GM03348 (cell line): ENCODE results near the gene HEXD.
"Not testable (repeated sequence)": the region's sequence is repeated elsewhere in the genome, so short reads cannot be mapped to it uniquely, and the experiment has no call there.

Experiments
- DNase-seq: peaks from one replicate; pipeline ENCODE4 v3.0.0; 2012; ENCODE audit warnings: low spot score

The HEXD gene

GRCh38 chr17:82458179-82458884 is 40.2 kb downstream of the HEXD start, which contains the start of gene NARF:
NARF (plus strand) TSS chr17:82458741; CDS start chr17:82458804, 63 bp downstream.
- DNase-seq = peak; percentile 100

- peak; percentile 51 for DNase-seq
Observed at GRCh38 chr17:82458885-82459424, 40.8 kb downstream of the HEXD start.

GRCh38 chr17:82459936-82460335 is 41.8 kb downstream of the HEXD start:
- not testable (repeated sequence) for DNase-seq

DNA sequence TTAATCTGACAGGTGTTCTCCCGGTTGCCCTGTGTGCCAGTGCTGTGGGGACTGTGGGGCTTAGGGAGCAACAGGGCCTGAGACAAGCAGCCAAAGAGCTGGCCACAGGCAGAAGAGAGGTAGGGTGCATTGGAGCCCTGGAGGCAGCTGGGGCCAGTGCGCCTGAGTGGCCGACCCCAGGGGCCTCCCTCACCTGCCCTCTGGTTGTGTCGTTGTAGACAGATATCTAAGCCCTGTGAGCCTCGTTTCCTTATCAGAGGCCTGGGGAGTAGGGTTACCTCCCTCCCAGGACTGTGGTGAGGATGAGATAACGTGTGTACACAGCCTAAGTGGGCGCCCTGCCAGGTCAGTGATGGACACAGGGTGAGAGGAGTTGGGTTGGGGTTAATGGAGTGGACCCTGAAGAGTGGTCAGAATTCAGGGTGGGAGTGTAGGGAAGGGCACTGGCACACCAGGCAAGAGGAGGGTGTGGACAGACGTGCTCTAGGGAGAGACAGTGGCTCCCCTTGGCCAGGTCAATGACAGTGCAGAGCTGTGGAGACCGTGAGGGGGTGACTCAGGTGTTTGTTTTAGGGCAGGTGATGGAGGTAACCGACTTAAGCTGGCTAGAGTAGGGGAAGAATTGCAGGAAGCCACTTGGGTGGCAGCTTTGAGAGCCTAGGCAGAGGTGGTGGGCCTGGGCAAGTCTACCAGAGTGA is 43.8 kb downstream of the HEXD start:
- DNase-seq = no peak

GRCh38 chr17:82463391-82463790 is 45.2 kb downstream of the HEXD start:
- DNase-seq = no peak

- DNase-seq = no peak
Observed at GRCh38 chr17:82463925-82464566, 45.9 kb downstream of the HEXD start.

- DNase-seq = no peak
Observed at GRCh38 chr17:82464567-82464929, 46.4 kb downstream of the HEXD start.

GRCh38 chr17:82465023-82465603 is 47.0 kb downstream of the HEXD start:
- DNase-seq = no peak

- no peak for DNase-seq
Observed at GRCh38 chr17:82468692-82469091, 50.5 kb downstream of the HEXD start.

DNA sequence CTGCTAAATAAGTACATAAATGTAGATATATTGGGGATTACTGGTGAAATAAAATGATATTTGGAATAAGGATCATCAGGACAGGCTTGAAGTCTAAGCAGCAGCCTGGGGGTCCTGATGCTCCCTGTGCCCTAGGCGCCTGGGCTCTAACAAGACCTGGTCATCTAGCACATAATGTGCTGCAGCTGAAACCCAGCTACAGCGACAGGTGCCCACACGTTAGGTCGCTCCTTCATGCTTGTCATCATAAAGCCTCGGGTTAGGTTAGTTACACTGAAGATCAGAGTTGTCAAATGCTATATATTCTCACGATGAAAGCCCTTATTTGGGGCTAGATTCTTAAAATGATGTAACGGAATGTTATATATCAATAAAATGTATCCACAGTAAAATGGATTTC is 51.9 kb downstream of the HEXD start:
- DNase-seq = no peak

- no peak for DNase-seq
Observed at GRCh38 chr17:82474223-82475010, 56.3 kb downstream of the HEXD start.

DNA sequence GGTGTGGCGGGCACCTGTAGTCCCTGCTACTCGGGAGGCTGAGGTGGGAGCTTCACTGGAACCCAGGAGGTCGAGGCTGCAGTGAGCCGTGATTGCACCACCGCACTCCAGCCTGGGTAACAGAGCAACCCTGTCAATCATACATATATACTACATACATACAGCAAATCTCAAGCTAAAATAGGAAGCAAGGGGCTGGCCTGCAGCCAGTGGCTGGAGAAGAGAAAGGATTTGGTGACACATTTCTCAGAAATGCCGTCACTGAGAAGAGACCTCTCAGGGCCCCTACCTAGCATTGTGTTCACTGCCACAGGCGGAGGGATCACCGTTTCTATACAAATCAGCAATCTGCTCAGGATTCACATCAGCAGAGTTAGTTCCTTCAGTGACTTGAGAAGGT is 57.3 kb downstream of the HEXD start:
- no peak for DNase-seq

DNA sequence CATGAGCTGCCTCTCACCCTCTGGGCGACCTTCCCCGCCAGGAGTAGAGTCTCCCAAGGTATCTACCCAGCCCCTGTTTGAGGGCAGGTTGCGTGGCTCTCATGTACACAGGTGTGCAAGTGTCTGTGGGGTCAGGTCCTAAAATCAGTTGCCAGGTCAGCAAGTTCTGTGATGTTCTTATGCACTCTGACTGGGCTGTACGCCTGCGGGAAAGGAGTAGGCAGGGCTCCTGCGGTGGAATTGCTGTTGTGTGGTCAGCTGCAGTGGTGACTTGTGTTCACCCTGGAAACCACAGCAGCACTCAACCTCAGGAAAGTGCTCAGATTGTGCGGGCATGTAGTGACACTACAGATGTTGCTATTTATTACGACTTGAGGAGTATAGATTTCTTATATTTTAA is 59.8 kb downstream of the HEXD start:
- no peak for DNase-seq

- no peak for DNase-seq
Observed at GRCh38 chr17:82479602-82480001, 61.5 kb downstream of the HEXD start.

DNA sequence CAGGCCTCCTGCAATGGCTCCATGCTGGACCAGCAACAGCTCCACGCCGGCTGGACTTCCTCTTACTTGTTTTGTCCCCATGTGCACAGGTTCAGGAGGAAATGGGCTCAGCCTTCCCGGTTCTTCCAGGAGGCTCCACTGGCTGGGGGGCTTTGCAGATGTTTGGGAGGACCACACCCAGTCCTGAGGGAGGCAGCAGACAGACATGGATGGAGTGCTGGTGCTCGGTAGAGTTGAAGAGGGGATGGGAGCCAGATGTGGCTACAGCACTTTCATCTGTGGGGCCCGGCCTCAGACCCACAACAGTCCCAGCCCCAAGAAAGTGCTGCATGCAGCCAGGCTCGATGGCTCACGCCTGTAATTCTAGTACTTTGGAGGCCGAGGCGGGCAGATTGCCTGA is 62.2 kb downstream of the HEXD start:
- DNase-seq = no peak

DNA sequence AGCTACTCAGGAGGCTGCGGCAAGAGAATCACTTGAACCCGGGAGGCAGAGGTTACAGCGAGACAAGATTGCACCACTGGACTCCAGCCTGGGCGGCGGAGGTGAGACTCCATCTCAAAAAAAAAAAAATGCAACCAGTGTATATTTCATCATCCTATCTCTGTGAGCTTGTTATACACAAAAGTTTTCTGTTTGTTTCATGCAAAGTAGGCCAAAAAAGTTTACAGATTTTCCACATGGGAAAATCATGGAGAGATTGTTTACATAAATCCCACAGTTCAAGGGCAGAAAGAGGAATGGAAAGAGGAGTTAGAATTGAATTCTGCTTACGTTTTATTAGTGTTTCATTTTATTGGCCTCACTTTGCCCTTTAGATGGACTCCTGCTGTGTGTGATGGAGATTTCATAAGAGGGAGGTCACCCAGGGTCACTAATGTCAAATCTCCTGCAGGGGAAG is 65.1 kb downstream of the HEXD start:
- DNase-seq = no peak

GRCh38 chr17:82483836-82484235 is 65.7 kb downstream of the HEXD start:
- DNase-seq = no peak

GRCh38 chr17:82486231-82487094 is 68.3 kb downstream of the HEXD start:
- no peak for DNase-seq

DNA sequence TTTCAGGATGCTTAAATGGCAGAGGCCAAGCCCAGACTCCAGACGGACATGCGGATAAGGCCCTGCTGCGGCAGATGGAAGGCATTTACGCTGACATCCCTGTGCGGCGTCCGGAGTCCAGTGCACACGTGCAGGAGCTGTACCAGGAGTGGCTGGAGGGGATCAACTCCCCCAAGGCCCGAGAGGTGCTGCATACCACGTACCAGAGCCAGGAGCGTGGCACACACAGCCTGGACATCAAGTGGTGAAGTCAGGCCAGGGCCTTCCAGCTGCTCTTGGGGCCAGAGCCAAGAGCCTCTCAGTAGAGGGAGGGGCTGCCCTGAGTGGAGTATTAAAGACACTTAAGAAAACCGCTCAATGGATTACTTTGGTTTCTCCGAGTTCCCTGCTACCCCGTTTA is 69.8 kb downstream of the HEXD start:
- no peak for DNase-seq

DNA sequence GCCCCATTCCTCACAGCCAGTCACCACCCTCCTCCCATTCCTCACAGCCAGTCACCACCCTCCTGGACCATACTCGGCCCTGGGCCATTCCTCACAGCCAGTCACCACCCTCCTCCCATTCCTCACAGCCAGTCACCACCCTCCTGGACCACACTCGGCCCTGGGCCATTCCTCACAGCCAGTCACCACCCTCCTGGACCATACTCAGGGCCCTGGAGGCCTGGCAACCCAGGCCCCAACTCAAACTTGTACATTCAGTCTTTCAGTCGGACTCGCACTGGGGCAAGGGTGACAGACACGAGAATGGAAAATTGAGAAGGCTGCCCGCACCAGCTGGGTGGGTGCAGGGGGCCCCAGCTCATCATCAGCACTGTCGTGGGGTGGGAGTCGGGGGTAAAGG is 71.0 kb downstream of the HEXD start:
- peak; percentile 82 for DNase-seq
